ENCODE results near the gene SPOCK2.

SPOCK2 gene

DNA sequence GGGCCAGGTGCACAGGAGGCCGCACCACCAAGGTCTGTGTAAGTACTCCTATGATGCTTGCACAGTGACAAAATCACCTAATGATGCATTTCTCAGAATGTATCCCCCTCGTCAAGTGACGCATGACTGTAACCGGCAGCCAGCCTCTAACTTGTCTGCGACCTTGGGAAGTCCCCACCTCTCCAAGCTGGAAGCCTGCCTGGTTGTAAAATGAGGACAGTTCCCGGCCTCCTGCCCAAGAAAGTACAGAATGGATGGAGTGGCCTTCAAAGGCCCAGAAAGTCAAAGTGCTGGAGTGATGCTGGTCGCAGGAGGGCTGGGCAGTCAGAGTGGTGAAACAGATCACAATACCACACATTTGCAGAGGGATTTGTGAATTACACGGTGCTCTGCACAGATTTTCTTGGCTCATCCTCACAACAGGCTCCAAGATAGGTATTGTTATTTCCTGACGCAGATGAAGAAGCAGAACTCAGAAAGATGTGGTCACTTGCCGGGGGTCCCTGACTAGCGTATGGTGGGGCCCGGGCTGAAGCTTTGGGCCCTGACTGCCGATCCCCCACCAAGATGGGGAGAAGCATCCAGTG is 22.8 kb downstream of the SPOCK2 start:
- ATAC-seq (replicated peaks) (no peak), DNase-seq (no peak)
- no peaks in the 10 kb centered on the region for H3K9me3 Mint-ChIP-seq
- H3K4me1 Mint-ChIP-seq = peaks cover 11 to 14% of the 10 kb centered on the region in 2 donors
- peaks cover 14 to 43% of the 10 kb centered on the region in 2 donors for H3K36me3 Mint-ChIP-seq
- H3K4me3 Mint-ChIP-seq = no peak overlapping the region
- H3K27ac Mint-ChIP-seq = no peak overlapping the region
- no peaks in the 10 kb centered on the region for H3K27me3 Mint-ChIP-seq

DNA sequence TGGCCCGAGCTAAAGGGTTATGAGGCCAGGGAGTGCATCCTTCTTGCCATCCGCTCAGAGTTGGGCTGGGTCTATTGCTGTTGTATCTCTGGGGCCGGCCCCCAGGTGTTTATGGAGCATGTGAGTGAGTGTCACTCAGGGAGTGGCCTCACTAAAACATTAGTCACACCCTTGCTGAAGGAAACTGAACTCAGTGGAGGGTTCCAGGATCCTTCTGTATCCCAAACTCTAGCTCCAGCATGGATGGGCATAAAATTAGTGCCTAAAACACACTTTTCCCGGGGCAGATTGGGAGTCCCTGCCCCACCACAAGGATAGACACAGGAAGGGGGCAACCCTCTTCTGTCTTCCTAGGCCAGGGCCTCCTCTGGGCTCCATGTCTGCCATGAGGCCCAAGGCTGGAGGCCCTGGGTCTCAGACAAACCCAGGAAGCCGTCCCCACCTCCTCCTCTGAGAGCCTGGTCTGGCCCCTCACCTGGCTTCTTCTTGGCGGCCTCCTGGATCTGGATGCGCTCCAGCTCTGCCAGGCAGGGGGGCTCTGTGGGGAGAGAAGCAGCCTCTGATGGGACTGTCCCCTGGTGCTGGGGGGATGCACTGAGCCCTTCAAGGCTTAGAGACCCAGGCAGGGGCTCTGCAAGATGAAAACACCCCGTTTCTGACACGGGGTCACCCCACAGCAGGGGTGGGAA is 24.5 kb downstream of the SPOCK2 start:
- H3K36me3 Mint-ChIP-seq = peaks cover 14 to 34% of the 10 kb centered on the region in 2 donors
- peaks cover 16 to 22% of the 10 kb centered on the region in 2 donors for H3K4me1 Mint-ChIP-seq
- no peaks in the 10 kb centered on the region for H3K9me3 Mint-ChIP-seq
- ATAC-seq (replicated peaks) (no peak), DNase-seq (no peak)
- no peaks in the 10 kb centered on the region for H3K27me3 Mint-ChIP-seq
- H3K27ac Mint-ChIP-seq = no peak overlapping the region
- H3K4me3 Mint-ChIP-seq = no peak overlapping the region

DNA sequence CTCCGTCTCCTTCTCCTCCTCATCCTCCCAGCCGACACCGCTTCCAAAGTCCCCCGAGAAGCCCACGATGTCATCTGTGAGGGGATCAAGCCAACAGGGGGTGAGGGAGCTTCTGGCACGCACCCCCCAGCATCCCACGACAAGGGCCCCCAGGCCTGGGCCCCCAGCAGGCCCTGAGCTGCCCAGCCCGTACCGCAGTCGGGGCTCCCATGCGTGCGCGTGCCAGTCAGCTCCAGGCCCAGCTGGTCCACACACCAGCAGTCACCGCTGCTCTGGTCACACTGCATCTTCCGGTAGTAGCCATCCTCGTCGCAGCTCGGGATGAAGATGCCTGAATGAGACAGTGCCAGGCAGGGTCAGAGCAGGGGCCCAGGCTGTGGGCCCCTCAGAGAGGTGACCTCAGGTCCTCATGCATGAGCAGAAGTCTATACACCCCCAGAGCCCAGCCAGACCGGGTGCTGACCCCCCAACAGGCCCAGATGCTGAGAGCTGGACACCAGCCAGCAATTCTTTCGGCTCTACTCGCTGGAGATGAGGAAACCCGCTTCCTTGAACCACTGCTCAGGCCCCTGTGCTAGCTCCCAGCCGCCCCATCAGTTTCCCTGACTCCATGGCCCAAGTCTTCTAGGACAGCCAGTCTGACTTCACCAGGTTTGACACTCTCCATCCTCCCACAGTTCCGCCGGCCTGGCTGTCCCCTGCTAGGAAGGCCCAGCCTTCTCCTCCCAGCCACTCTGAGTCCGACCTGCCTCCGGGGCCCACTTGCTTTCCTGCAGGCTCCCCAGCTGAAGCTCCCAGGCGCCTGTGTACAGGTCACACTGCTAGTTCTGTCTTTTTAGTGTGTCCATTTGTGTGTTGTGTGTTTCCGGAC is 25.3 kb downstream of the SPOCK2 start:
- Mint-ChIP-seq H3K9me3 (no peaks in the 10 kb centered on the region), H3K4me1 (peaks cover 16 to 22% of the 10 kb centered on the region in 2 donors), H3K27ac (no peak overlapping the region), H3K36me3 (peaks cover 12 to 34% of the 10 kb centered on the region in 2 donors), H3K4me3 (no peak overlapping the region), H3K27me3 (no peaks in the 10 kb centered on the region)
- ATAC-seq (replicated peaks) (no peak), DNase-seq (no peak)

DNA sequence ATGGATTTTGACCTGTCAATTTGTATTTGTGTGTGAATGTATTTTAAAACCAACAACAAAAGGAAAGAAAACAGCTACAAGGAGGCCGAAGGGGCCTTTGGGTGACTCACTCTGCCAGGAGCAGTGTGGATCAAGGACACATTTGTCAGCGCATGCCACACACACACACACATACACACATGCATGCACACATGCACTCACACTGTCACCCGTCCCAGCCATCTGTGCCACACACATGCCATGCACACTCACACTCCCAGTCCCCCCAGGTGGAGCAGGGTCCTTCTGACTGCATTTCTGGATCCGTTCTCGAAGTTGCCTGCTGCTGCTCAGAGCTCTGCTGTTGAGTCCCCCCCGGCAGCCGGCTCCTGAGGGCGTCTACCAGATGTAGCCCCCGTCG is 26.0 kb downstream of the SPOCK2 start:
- no peak for ATAC-seq (replicated peaks)

DNA sequence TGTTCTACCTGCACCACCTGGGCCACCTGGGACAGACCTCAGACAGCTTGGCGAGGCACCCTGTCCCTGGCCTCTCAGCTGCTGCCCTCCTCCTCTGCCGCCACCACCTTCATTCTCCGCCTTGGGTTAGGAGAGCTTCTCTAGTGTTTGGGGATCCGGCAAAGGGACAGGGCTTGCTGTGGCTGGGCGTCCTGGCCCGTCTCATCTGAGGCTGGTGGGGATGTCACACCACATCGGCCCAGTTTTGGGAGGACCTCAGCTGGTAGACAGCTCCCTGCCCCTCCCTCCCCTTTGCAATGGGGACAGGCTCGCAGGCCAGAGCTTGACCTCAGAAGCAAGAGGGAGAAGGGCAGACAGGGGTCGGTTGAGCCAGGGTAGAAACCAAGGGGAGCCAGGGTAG is 26.4 kb downstream of the SPOCK2 start:
- Mint-ChIP-seq H3K27ac (peak overlapping the region; percentile 79), H3K9me3 (no peaks in the 10 kb centered on the region), H3K4me3 (no peak overlapping the region), H3K4me1 (peaks cover 16 to 22% of the 10 kb centered on the region in 2 donors), H3K36me3 (peaks cover 8 to 24% of the 10 kb centered on the region in 2 donors), H3K27me3 (no peaks in the 10 kb centered on the region)
- ATAC-seq (replicated peaks) (no peak), DNase-seq (no peak)

More for the DNA sequence above, 26.0 kb downstream of the SPOCK2 start:
- H3K36me3 Mint-ChIP-seq = peaks cover 12 to 28% of the 10 kb centered on the region in 2 donors
- no peaks in the 10 kb centered on the region for H3K27me3 Mint-ChIP-seq
- DNase-seq = no peak
- H3K9me3 Mint-ChIP-seq = no peaks in the 10 kb centered on the region
- no peak overlapping the region for H3K4me3 Mint-ChIP-seq
- peaks cover 16 to 22% of the 10 kb centered on the region in 2 donors for H3K4me1 Mint-ChIP-seq
- no peak overlapping the region for H3K27ac Mint-ChIP-seq

DNA sequence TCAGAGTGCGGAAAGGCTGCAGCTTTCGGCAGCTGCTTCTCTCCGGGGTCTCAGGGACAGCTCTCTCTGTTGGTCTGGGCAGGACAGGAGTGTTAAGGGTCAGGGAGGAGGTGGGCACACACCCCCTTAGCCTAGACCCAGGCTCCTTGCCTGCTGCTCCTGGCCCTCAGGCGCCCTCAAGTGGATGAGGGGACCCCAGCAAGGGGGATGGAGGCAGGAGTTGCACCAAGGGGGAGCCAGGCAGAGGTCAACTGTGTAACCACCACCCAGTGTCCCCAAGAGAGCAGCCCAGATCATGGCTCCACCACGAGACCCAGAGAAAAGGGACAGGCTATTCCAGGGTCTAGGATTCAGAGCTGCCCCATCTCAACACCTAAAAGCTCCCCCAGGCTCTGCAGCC is 26.9 kb downstream of the SPOCK2 start:
- H3K27me3 Mint-ChIP-seq = no peaks in the 10 kb centered on the region
- peaks cover 16 to 22% of the 10 kb centered on the region in 2 donors for H3K4me1 Mint-ChIP-seq
- ATAC-seq (replicated peaks) = peak; percentile 41 to 45
- H3K27ac Mint-ChIP-seq = peak overlapping the region; percentile 79
- no peak for DNase-seq
- H3K36me3 Mint-ChIP-seq = peaks cover 8 to 24% of the 10 kb centered on the region in 2 donors
- H3K4me3 Mint-ChIP-seq = no peak overlapping the region
- H3K9me3 Mint-ChIP-seq = no peaks in the 10 kb centered on the region

DNA sequence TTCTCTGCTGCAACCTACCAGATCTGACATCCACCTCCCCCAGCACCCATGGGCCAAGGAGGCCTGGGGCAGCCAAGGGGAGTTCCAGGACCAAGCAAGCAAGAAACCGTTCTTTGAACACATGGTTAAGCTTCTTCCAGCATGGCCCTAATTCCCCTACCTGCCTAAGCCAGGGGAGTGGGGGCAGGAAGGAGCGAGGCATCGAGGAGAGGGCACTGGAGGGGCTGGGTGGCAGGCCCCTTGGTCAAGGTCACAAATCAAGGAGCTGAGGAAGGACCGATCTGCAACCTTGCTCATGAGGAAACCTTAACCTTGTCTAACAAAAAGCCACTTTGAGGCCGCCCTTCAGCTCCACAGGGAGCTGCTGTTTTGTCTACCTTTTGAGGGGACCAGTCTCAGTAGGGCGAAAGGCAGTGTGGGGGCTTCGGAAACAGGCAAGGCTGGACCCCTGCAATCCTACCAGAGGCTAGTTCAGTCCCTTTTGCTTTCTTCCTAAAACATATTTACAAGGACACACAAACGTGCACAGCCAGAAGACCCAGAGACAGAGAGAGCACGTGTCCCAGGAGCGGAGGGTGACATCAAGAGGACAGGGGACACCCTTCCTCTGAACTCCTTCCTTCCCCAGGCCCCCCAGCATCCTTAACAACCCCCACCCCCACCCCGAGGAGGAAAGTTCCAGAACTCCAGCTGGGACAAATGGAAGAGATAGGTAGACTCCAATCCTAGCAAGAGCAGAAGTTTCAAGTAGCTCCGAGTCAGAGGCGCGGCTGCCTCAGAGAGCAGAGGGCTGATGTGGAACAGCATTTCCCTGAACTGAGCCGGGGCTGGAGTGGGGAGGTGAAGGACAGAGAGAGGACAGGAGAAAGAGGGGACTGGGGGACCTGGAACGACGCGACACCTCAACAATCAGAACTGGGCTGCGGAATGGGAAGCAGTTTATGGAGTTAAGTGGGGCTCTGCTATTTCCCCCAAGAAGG is 28.2 kb downstream of the SPOCK2 start:
- Mint-ChIP-seq H3K4me3 (no peak overlapping the region), H3K27me3 (no peaks in the 10 kb centered on the region), H3K4me1 (peaks cover 16 to 25% of the 10 kb centered on the region in 2 donors), H3K27ac (peak overlapping the region; percentile 87), H3K9me3 (no peaks in the 10 kb centered on the region), H3K36me3 (peaks cover 4 to 20% of the 10 kb centered on the region in 2 donors)
- no peak for DNase-seq
- no peak for ATAC-seq (replicated peaks)

DNA sequence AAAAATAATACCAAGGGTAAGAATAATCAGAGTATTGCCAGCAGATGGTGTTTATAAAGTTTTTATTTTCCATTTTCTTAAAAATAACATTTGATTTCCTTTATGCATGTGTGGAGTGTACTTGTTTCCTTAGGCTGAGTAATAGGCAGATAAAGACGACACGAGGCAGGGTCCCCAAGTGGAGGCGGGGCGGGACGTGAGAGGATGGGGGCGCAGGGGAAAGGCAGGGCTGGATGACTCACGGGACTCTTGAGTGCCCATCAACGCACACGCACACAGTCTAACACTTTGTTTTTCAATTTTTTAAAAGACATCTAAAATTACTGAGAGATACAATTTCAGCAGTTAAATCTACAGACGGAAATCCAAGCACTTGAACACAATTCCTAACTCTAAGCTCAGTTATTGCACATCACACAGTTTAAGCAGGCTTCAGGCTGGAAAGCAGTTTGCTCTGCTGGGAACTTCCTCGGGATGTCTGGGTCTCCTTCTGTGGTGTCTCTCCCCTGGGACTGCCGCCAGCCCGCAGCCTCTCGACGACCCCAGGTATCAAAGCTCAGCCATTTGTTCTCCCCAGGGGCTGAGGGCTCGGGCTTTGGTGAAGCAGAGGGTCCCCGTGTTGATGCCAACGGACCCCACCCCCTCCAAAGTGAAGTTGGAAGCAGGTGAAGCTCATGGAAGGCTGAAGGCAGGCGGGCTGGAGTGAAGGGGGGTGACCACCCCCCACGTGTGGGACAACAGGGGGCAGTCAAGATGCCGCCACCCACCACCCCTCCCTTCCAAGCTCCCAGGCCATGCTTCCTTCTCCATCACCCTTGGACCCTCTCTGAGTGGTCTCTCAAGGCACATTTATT is 29.1 kb downstream of the SPOCK2 start:
- peaks cover 25 to 30% of the 10 kb centered on the region in 2 donors for H3K4me1 Mint-ChIP-seq
- no peak overlapping the region for H3K4me3 Mint-ChIP-seq
- peaks cover 4 to 17% of the 10 kb centered on the region in 2 donors for H3K36me3 Mint-ChIP-seq
- H3K27ac Mint-ChIP-seq = peak overlapping the region; percentile 87
- DNase-seq (no peak), ATAC-seq (replicated peaks) (no peak)
- H3K9me3 Mint-ChIP-seq = no peaks in the 10 kb centered on the region
- H3K27me3 Mint-ChIP-seq = no peaks in the 10 kb centered on the region

DNA sequence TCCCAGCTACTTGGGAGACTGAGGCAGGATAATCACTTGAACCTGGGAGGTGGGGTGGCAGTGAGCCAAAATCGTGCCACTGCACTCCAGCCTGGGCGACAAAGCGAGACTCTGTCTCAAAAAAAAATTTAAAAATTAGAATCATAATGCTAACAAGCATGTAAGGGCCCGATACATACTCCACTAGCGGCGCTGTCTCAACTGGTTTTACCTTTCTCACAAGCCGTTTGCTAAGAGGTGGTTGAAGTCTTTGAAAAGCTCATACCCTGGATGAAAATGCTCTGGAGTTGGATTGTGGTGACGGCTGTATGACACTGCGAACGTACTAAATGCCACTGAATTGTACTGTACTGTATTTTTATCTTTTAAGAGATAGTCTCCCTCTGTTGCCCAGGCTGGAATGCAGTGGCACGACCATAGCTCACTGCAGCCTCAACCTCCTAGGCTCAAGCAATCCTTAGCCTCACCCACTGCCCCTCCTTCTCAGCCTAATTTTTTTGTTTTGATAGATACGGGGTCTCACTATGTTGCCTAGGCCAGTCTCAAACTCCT is 29.9 kb downstream of the SPOCK2 start:
- H3K4me1 Mint-ChIP-seq = peaks cover 30 to 31% of the 10 kb centered on the region in 2 donors
- no peak overlapping the region for H3K27ac Mint-ChIP-seq
- H3K27me3 Mint-ChIP-seq = no peaks in the 10 kb centered on the region
- H3K9me3 Mint-ChIP-seq = no peaks in the 10 kb centered on the region
- peaks cover 3 to 13% of the 10 kb centered on the region in 2 donors for H3K36me3 Mint-ChIP-seq
- DNase-seq = no peak
- H3K4me3 Mint-ChIP-seq = no peak overlapping the region
- no peak for ATAC-seq (replicated peaks)

DNA sequence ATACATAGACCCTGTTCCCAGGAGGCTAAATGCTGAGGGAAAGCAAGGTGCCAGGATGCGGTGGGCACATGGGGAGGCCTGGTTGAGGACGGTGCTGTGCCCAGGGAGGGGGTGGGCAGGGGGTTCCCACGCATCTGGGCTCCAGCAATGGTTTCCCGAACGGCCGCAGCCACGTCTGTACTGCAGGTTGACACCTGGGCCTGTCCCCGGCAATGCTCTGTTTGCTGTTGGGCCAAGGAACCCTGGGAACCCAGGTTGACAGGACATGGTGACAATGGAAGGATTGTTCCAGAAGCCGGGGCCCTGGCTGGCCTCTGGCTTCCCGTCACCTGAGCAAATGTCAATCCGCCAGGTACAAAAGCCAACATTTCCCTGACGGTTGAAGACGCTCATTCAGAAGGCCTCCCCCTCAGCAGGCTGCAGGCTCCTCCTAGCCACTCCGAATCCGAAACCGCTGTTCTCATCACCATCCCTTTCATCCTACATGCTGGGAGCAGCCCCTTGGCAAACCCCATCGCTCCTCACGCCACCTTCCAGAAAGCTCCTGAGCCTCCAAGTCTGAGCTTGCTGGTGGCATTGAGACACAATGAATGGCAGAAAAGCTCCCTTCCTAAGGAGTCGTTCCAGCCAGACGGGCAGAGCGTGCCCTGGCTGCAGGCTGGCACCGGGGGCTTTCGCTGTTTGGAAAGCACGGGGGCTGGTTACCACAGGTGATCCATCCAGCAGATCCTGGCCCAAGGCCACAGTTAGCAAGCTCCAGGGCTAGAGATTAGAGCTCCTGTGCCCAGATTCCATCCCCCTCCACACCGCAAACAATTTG is 31.2 kb downstream of the SPOCK2 start:
- ATAC-seq (replicated peaks) (no peak), DNase-seq (no peak)
- peak overlapping the region; percentile 42 for H3K27ac Mint-ChIP-seq
- peaks cover 31 to 32% of the 10 kb centered on the region in 2 donors for H3K4me1 Mint-ChIP-seq
- no peak overlapping the region for H3K4me3 Mint-ChIP-seq
- H3K9me3 Mint-ChIP-seq = no peaks in the 10 kb centered on the region
- H3K36me3 Mint-ChIP-seq = peaks cover 2 to 5% of the 10 kb centered on the region in 2 donors
- H3K27me3 Mint-ChIP-seq = no peaks in the 10 kb centered on the region

DNA sequence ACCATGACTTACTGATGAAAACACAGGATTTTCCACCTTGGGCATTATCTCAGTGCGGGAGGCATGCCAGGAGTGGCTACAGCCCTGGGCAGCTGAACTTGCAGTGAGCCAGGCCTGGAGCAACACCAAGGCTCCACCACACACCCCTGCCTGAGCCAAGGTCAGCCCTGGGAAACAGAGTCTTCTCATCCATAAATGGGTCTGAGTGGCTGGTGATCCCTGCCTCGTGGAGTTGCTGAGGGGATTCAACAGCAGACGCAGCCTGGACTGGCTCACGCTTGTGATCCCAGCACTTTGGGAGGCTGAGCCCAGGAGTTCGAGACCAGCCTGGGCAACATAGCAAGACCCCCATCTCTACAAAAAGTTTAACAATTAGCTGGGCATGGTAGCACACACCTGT is 32.2 kb downstream of the SPOCK2 start:
- Mint-ChIP-seq H3K4me3 (no peak overlapping the region), H3K27me3 (no peaks in the 10 kb centered on the region), H3K9me3 (no peaks in the 10 kb centered on the region), H3K4me1 (peaks cover 25 to 28% of the 10 kb centered on the region in 2 donors), H3K27ac (no peak overlapping the region), H3K36me3 (no peaks in the 10 kb centered on the region)
- ATAC-seq (replicated peaks) = no peak
- no peak for DNase-seq

DNA sequence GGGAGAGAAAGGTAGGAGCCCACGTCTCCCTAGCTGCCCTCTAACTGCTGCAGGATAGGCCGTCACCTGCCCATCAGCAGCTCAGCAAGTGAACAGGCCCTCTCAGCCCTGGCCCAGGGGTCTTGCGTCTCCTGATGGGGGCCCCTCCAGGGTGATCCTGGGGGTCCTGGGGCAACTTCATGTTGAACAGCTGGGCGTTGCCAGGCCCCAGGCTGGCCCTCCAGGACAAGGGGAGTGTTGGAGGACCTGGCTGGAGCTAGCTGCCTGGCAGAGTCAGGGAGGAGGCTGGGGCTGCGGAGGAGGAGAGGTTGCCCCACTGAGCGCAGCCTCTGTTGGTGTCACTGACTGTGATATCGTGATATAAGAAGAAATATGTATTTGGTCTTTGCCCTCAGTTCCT is 34.7 kb downstream of the SPOCK2 start:
- peaks cover 20 to 35% of the 10 kb centered on the region in 2 donors for H3K4me1 Mint-ChIP-seq
- peaks cover 0 to 7% of the 10 kb centered on the region in 2 donors for H3K9me3 Mint-ChIP-seq
- DNase-seq (no peak), ATAC-seq (replicated peaks) (no peak)
- no peak overlapping the region for H3K27ac Mint-ChIP-seq
- H3K36me3 Mint-ChIP-seq = no peaks in the 10 kb centered on the region
- H3K27me3 Mint-ChIP-seq = no peaks in the 10 kb centered on the region
- no peak overlapping the region for H3K4me3 Mint-ChIP-seq

Data from stimulated activated naive B cell treated with anti-CD40 and anti-IgM and Interleukin-4, amounts not matched to agents 10 μg/mL and 1 μg/mL and 100 μg/mL, for 72 hours (primary cell).